AG10803 (cell line): ENCODE measurements around the gene MFSD1.

Experiments
- DNase-seq: peaks from one replicate; pipeline ENCODE4 v3.0.0; 2010; ENCODE audit warnings: low read depth
- H3K4me3 ChIP-seq: 2 replicates; pipeline ENCODE4 v1.5.1; 2011; ENCODE audit warnings: mild to moderate bottlenecking, low read length, control low read depth
- CTCF ChIP-seq: conservative IDR thresholded peaks from 2 replicates; pipeline ENCODE4 v1.5.1; 2011; ENCODE audit warnings: mild to moderate bottlenecking, low read length, control low read depth, inconsistent platforms

Gene MFSD1

GRCh38 chr3:158775426-158776410 is 26.1 kb upstream of the MFSD1 start:
- no peak for TF ChIP-seq CTCF
- no peak for DNase-seq
- H3K4me3 ChIP-seq = no peak overlapping the region

- no peak overlapping the region for H3K4me3 ChIP-seq
- TF ChIP-seq CTCF = no peak
- no peak for DNase-seq
Observed at GRCh38 chr3:158776531-158776930, 25.3 kb upstream of the MFSD1 start.

GRCh38 chr3:158777161-158777873 is 24.5 kb upstream of the MFSD1 start:
- no peak for DNase-seq
- no peak for TF ChIP-seq CTCF
- H3K4me3 ChIP-seq = no peak overlapping the region

GRCh38 chr3:158780766-158781165 is 21.1 kb upstream of the MFSD1 start:
- no peak overlapping the region for H3K4me3 ChIP-seq
- no peak for DNase-seq
- TF ChIP-seq CTCF = no peak

GRCh38 chr3:158781191-158781590 is 20.7 kb upstream of the MFSD1 start:
- H3K4me3 ChIP-seq = no peak overlapping the region
- TF ChIP-seq CTCF = no peak
- no peak for DNase-seq

- no peak overlapping the region for H3K4me3 ChIP-seq
- DNase-seq = no peak
- no peak for TF ChIP-seq CTCF
Observed at GRCh38 chr3:158781849-158782248, 20.0 kb upstream of the MFSD1 start.
